DOHH2 (cell line): ENCODE data around the gene HRH4.

Experiments
- H3F3A ChIP-seq: fragments of 200-600 bp; sonication (generic), shearing (Covaris generic); 2 replicates; pipeline ENCODE4 v1.6.0; 2016; ENCODE audit warnings: antibody characterized with exemption, mild to moderate bottlenecking; ENCODE audit not compliant: control insufficient read depth, insufficient read depth
- H3K27ac ChIP-seq: fragments of 200-600 bp; sonication (generic); 2 replicates; pipeline ENCODE4 v1.5.1; 2014; ENCODE audit warnings: low read depth, mild to moderate bottlenecking, low read length, moderate library complexity
- H3K27me3 ChIP-seq: fragments of 200-600 bp; sonication (generic); 2 replicates; pipeline ENCODE4 v1.6.1; 2014; ENCODE audit warnings: mild to moderate bottlenecking, low read length, mixed read lengths; ENCODE audit not compliant: control insufficient read depth
- H3K36me3 ChIP-seq: fragments of 200-600 bp; sonication (generic); 2 replicates; pipeline ENCODE4 v1.6.1; 2014; ENCODE audit warnings: mild to moderate bottlenecking, low read length, moderate library complexity, mixed read lengths; ENCODE audit not compliant: control insufficient read depth
- H3K4me1 ChIP-seq: fragments of 200-600 bp; sonication (generic); 2 replicates; pipeline ENCODE4 v1.6.1; 2014; ENCODE audit warnings: mild to moderate bottlenecking, low read length, mixed read lengths; ENCODE audit not compliant: control insufficient read depth
- H3K4me2 ChIP-seq: fragments of 200-600 bp; sonication (generic); 2 replicates; pipeline ENCODE4 v1.6.0; 2014; ENCODE audit warnings: mild to moderate bottlenecking, low read length, moderate library complexity
- H3K4me3 ChIP-seq: fragments of 200-600 bp; sonication (generic); 2 replicates; pipeline ENCODE4 v1.5.1; 2014; ENCODE audit warnings: mild to moderate bottlenecking, low read length, mixed read lengths
- H3K79me2 ChIP-seq: fragments of 200-600 bp; sonication (generic); 2 replicates; pipeline ENCODE4 v1.6.1; 2014; ENCODE audit warnings: mild to moderate bottlenecking, low read length, mixed read lengths; ENCODE audit not compliant: control insufficient read depth
- H3K9me2 ChIP-seq: fragments of 200-600 bp; sonication (generic); replicated peaks from 2 replicates; pipeline ENCODE4 v1.6.1; 2014; ENCODE audit warnings: mild to moderate bottlenecking, low read length, mixed read lengths; ENCODE audit not compliant: control insufficient read depth
- H3K9me3 ChIP-seq: fragments of 200-600 bp; sonication (generic); 2 replicates; pipeline ENCODE4 v1.6.1; 2014; ENCODE audit warnings: antibody characterized with exemption, low read length, mixed read lengths; ENCODE audit not compliant: control insufficient read depth, insufficient read depth
- H4K20me1 ChIP-seq: fragments of 200-600 bp; sonication (generic); 2 replicates; pipeline ENCODE4 v1.6.0; 2014; ENCODE audit warnings: low read depth, mild to moderate bottlenecking, antibody characterized with exemption, low read length, moderate library complexity; ENCODE audit not compliant: control insufficient read depth, insufficient read depth
- EZH2phosphoT487 ChIP-seq: fragments of 200-600 bp; sonication (generic); IDR thresholded peaks from 2 replicates; pipeline ENCODE4 v1.6.1; 2017; ENCODE audit warnings: borderline replicate concordance, mild to moderate bottlenecking, antibody characterized with exemption, low read length, moderate library complexity, mixed read lengths
- TF ChIP-seq, protein P1 (sequence below): fragments of 200-600 bp; sonication (generic); IDR thresholded peaks from one replicate; pipeline ENCODE4 v1.5.1; 2014; ENCODE audit warnings: antibody characterized with exemption, mild to moderate bottlenecking, low read depth, low read length; ENCODE audit not compliant: poor library complexity, severe bottlenecking

HRH4 gene

DNA sequence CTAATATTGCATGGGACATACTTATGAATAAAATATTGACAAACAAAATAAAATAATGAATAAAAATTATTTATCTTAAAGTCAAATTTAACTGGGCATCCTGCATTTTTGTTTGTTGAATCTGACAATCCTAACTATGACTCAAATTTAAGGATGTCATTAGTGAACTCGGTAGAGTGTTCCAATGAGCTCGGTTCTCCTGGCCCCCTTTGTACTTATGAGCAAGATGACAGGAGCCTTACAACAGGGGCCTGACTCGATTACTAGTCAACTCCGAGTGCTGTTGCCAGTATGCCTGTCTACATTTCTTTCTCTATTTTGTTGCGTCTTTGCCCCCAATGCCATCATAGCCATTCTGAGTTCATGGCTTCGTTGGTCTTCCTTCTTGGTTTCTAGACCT is 40.3 kb downstream of the HRH4 start:
- H3K36me3 ChIP-seq: no peaks in the 10 kb centered on the region
- no peaks in the 10 kb centered on the region for H3K79me2 ChIP-seq
- TF ChIP-seq, protein P1, sequence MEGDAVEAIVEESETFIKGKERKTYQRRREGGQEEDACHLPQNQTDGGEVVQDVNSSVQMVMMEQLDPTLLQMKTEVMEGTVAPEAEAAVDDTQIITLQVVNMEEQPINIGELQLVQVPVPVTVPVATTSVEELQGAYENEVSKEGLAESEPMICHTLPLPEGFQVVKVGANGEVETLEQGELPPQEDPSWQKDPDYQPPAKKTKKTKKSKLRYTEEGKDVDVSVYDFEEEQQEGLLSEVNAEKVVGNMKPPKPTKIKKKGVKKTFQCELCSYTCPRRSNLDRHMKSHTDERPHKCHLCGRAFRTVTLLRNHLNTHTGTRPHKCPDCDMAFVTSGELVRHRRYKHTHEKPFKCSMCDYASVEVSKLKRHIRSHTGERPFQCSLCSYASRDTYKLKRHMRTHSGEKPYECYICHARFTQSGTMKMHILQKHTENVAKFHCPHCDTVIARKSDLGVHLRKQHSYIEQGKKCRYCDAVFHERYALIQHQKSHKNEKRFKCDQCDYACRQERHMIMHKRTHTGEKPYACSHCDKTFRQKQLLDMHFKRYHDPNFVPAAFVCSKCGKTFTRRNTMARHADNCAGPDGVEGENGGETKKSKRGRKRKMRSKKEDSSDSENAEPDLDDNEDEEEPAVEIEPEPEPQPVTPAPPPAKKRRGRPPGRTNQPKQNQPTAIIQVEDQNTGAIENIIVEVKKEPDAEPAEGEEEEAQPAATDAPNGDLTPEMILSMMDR: no peak
- TF ChIP-seq EZH2phosphoT487: no peak
- no peaks in the 10 kb centered on the region for H3K9me2 ChIP-seq
- no peak overlapping the region for H3K27ac ChIP-seq
- H3F3A ChIP-seq: no peaks in the 10 kb centered on the region
- no peaks in the 10 kb centered on the region for H3K4me1 ChIP-seq
- no peaks in the 10 kb centered on the region for H4K20me1 ChIP-seq
- no peak overlapping the region for H3K4me2 ChIP-seq
- no peak overlapping the region for H3K4me3 ChIP-seq
- no peaks in the 10 kb centered on the region for H3K9me3 ChIP-seq
- H3K27me3 ChIP-seq: no peaks in the 10 kb centered on the region; the same call in 1 of the 2 replicates

DNA sequence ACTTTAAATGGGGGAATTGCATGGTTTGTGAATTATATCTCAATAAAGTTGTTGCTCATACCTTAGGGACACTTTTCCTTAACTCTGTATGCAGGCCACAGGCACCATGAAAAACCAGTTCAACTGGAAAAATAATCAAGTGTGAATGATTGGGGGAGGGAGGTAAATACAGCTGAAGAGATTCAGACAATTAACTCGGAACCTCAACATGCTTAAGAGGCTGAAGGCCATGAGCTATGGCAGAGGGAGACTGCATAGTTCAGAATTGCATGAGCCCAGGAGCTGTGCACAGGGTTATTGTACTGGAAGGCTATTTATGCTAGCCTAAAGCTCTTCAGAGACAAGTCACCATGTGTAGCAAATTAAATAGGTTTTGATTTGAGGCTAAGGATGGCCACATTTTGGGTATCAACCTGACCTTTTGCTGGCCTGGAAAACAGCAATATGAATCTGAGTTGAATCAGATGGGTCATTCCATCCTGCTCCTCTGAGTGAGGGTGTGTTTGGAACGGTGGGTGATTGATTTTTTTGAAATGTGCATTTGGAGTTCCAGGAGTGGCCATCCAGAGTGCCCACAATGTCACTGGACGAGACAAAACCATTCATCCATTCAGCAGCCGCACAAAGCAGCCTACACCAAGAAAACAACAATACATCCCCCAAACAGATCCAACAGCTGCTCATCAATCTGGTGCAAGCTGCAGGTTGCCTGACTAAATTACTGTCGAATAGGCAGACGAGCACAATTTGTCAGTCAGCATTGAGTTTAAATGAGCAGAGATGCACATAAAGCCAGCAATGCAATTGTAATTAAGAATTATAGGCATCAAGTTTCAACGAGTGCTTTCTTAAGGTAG is 42.5 kb downstream of the HRH4 start:
- Histone ChIP-seq H3K27me3 (no peaks in the 10 kb centered on the region; the same call in 1 of the 2 replicates), H3K4me1 (no peaks in the 10 kb centered on the region), H3K27ac (no peak overlapping the region), H3K9me2 (no peaks in the 10 kb centered on the region), H3K4me2 (no peak overlapping the region), H3K9me3 (no peaks in the 10 kb centered on the region), H3K36me3 (no peaks in the 10 kb centered on the region), H4K20me1 (no peaks in the 10 kb centered on the region), H3F3A (no peaks in the 10 kb centered on the region), H3K79me2 (no peaks in the 10 kb centered on the region), H3K4me3 (no peak overlapping the region)
- TF ChIP-seq, protein P1: no peak
- no peak for TF ChIP-seq EZH2phosphoT487

DNA sequence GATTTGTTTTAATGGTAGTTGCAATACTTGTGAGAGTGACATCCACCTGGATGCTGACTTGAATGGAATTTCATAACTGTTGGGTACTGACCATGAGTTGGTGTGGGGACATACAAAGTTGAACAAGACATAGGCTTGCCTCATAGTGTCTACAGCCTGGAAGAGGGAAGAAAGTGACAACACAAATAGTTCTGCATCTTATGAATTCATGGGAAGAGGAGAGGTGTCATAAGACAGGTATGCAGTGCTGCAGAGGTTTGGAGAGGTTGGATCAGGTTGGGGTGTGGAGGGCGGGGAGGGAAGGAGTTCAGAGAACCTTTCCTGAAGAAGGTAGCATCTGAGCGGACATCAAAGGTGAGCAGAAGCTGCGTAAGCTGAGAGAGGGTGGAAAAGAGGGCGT is 44.0 kb downstream of the HRH4 start:
- TF ChIP-seq EZH2phosphoT487: no peak
- TF ChIP-seq, protein P1: no peak
- Histone ChIP-seq H3K27me3 (no peaks in the 10 kb centered on the region; the same call in 1 of the 2 replicates), H3K9me2 (no peaks in the 10 kb centered on the region)

More for the DNA sequence above, 44.0 kb downstream of the HRH4 start:
- Histone ChIP-seq H3F3A (no peaks in the 10 kb centered on the region), H3K79me2 (no peaks in the 10 kb centered on the region), H3K4me2 (no peak overlapping the region), H3K36me3 (no peaks in the 10 kb centered on the region), H3K4me1 (no peaks in the 10 kb centered on the region), H3K27ac (no peak overlapping the region), H3K9me3 (no peaks in the 10 kb centered on the region), H3K4me3 (no peak overlapping the region), H4K20me1 (no peaks in the 10 kb centered on the region)
